Tibial nerve (tissue), 3 donors: Measurements from ENCODE around the gene TBC1D21.

Experiments
- POLR2A ChIP-seq, 2 donors: fragments of 450-650 bp; IDR thresholded peaks; one replicate each; pipeline ENCODE4 v1.6.1; 2017; ENCODE audit warnings: antibody characterized with exemption in 2 of 2, mild to moderate bottlenecking in 2 of 2, moderate library complexity in 2 of 2
- TF ChIP-seq, protein P1 (sequence below), 5 experiments: fragments of 200-600 bp in 3 of 5; fragments of 450-650 bp in 2 of 5; sonication (generic) in 3 of 5; IDR thresholded peaks; one replicate each; pipeline ENCODE4 v1.5.1; 2016 to 2019; ENCODE audit warnings: antibody characterized with exemption in 5 of 5, mild to moderate bottlenecking in 3 of 5, moderate library complexity in 2 of 5

DNA sequence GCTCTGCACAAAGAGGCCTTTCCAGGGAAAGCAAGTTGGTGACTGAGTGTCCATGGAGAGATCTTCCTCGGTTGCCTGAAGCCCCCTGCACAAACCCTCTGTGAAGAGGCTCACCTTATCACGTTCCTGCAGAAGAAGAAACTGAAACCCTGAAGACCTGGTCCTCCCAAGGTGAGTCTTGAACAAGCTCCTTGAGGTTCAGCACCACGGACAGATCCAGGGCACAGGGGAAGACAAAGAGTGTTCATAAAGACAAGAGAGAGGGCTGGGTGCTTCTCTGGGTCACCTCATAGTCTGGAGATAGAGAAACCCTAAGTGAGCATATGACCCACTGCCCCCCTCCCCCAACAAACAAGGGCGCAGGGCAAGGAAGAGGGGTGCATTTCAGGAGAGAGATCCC, 21.7 kb upstream of the TBC1D21 start:
- TF ChIP-seq POLR2A (IDR thresholded peaks at IDR 0.05), result no peak
- TF ChIP-seq, protein P1, sequence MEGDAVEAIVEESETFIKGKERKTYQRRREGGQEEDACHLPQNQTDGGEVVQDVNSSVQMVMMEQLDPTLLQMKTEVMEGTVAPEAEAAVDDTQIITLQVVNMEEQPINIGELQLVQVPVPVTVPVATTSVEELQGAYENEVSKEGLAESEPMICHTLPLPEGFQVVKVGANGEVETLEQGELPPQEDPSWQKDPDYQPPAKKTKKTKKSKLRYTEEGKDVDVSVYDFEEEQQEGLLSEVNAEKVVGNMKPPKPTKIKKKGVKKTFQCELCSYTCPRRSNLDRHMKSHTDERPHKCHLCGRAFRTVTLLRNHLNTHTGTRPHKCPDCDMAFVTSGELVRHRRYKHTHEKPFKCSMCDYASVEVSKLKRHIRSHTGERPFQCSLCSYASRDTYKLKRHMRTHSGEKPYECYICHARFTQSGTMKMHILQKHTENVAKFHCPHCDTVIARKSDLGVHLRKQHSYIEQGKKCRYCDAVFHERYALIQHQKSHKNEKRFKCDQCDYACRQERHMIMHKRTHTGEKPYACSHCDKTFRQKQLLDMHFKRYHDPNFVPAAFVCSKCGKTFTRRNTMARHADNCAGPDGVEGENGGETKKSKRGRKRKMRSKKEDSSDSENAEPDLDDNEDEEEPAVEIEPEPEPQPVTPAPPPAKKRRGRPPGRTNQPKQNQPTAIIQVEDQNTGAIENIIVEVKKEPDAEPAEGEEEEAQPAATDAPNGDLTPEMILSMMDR (IDR thresholded peaks at IDR 0.05), result no peak
